GM18507 (cell line): ENCODE results near the gene RBFOX1.
"Not testable (repeated sequence)": the region's sequence is repeated elsewhere in the genome, so short reads cannot be mapped to it uniquely, and the experiment has no call there.

Source experiments
- DNase-seq: peaks from one replicate; pipeline ENCODE4 v3.0.0; 2011; ENCODE audit warnings: low read depth; ENCODE audit not compliant: insufficient read length; ENCODE audit errors: extremely low spot score
- FAIRE-seq: peaks from 2 replicates; lab custom pipeline; 2011; peaks lifted over from hg19 to GRCh38; lab: Jason Lieb, UNC

RBFOX1 gene

DNA sequence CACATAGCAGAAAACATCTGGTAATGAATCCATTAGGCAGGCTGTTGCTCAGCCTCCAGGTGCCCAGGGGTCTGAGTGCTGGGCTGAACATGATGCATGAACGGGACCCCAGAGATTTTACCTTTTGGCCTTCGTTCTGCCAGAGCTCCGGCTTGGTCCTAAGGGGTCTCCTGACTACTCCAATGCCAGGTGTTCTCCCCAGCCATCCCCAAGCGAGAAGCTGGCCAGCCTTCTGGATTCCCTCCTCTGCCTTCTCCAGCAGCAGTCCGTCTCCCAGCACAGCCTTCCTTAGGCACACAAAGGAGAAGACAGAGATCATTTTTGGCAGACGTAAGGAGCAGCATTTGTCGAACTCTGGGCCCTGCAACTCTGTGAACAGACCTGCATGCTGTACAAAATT is 109.4 kb downstream of the RBFOX1 start:
- no peak for DNase-seq
- no peak for FAIRE-seq

DNA sequence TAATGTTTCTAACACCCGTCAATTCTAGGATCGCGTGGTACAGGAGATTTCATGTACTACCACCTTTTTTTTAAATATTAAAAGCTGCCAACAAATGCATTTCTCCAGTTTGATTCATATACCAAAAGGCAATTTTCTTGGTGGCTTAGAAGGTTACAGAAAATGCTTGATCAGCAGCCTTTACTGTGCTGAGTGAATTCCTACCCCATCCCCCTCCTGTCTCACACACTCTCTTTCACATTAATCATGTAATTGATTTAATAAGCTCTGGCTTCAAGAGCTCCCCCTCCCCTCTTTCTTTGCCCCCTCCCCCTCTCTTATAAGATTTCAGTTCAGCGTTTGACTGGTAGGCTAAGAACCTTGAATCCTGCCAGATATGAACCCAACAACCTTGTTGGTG is 110.5 kb downstream of the RBFOX1 start:
- FAIRE-seq (no peak), DNase-seq (no peak)

DNA sequence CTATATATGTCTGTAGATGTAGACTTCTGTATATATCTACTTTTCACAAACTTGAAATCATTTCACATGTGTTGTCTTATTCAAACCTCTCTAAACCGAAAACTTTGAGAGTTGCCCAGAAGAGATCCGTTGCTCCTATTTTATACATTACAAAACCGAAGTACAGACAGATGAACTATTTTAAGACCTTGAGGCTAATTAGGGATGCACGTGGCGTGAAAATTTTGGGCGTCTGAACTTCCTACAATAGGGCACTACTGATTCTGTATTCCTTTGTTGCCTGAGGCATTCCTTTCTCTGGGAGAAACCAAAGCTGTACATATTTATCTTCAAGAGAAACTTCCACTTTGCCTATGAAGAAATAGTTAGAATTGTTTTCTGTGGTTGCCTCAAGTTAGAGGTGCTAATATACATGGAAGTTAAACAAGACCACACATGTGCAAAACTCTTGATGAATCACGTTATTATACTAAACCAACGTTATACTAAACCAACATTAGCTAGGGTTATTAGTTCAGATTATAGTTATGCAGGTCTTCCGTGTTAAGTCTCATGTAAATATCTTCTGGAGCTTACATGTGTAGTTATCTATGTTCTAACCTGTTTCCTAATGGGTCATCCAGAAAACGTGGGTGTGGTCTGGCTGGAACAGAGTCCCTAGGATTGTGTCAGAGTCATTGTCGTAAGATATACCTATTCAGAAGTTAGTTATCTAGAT is 111.2 kb downstream of the RBFOX1 start:
- DNase-seq (no peak), FAIRE-seq (no peak)

- DNase-seq (no peak), FAIRE-seq (no peak)
Observed at GRCh38 chr16:7449306-7449705, 116.7 kb downstream of the RBFOX1 start.

- FAIRE-seq: no peak
Observed at GRCh38 chr16:7449808-7450207, 117.2 kb downstream of the RBFOX1 start.

GRCh38 chr16:7450440-7450839 is 117.8 kb downstream of the RBFOX1 start:
- no peak for FAIRE-seq
- DNase-seq: no peak

More at GRCh38 chr16:7449808-7450207, 117.2 kb downstream of the RBFOX1 start:
- DNase-seq: no peak

DNA sequence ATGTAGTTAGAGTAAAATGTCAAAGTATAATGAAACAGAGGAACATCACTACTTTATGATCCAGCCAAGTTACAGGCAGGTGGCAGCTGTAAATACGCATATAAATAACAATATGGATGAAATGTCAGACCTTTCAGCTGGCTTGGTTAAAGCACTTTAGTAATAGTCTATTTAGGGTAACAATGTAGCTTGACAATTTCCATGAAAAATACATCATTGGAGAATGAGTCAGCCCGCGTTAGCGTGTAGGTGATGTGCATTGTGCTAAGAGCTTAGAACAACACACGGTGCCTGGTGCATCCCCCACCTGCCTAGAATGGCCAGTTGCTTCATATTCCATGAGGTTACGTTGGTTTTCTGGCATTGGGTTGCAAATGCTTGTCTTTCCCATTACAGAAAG is 119.4 kb downstream of the RBFOX1 start:
- FAIRE-seq: no peak
- no peak for DNase-seq

DNA sequence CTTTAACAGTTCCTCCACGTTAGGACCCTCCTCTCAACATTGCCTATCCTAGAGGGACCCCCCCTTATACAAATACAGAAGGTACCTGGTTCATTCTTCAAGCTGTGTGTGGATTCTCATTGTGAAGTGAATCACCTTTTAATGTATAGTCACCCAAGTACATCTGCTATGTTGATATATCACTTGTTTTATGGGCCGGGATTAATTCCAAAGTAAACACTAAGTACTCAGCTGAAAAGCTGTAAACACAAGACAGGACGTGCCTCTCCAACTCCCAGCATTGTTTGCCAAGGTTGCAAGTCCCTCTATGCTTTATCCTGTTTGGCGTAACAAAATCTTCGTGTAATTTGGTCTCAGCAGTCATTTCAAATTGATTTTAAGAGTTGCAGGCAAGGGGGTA is 123.6 kb downstream of the RBFOX1 start:
- FAIRE-seq: no peak
- no peak for DNase-seq

GRCh38 chr16:7458144-7458543 is 125.5 kb downstream of the RBFOX1 start:
- FAIRE-seq (no peak), DNase-seq (no peak)

- DNase-seq (no peak), FAIRE-seq (no peak)
Observed at GRCh38 chr16:7470344-7470743, 137.7 kb downstream of the RBFOX1 start.

DNA sequence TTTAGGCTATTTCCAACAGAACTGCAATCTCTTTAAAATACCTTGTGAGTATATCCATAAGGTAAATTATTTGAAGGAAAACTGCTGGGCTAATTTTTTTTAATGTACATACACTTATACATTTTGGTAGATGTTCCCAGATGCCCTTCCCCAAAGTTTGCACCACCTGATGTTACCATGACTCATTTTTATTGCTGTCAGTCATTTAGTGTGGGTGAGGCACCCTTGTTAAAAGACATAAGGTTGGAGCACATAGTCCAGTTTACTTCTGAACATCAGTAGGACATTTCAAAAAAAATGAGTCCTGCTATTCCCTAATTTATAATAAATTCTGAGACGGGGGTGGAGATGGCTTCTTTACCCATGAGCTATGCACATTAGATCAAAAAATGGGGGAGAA is 138.6 kb downstream of the RBFOX1 start:
- no peak for FAIRE-seq
- DNase-seq: no peak

DNA sequence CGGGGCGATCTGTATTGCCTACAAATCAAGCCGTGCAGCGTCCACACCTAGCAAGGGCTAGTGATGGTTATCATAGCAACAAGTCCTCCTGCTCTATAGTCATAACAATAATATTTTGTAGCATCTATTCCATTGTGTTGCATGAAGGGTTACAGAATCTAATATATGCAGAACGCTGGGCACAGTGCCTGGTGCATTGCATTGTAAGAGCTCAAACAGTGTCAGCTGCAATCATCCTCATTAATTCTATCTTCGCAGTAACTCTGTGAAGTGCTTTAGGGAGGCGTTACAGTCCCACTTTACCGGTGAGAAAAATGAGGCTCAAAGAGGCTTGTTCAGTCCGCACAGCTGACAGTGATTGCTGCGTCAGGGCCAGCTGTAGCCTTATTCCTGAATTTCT is 149.4 kb downstream of the RBFOX1 start:
- no peak for DNase-seq
- no peak for FAIRE-seq

DNA sequence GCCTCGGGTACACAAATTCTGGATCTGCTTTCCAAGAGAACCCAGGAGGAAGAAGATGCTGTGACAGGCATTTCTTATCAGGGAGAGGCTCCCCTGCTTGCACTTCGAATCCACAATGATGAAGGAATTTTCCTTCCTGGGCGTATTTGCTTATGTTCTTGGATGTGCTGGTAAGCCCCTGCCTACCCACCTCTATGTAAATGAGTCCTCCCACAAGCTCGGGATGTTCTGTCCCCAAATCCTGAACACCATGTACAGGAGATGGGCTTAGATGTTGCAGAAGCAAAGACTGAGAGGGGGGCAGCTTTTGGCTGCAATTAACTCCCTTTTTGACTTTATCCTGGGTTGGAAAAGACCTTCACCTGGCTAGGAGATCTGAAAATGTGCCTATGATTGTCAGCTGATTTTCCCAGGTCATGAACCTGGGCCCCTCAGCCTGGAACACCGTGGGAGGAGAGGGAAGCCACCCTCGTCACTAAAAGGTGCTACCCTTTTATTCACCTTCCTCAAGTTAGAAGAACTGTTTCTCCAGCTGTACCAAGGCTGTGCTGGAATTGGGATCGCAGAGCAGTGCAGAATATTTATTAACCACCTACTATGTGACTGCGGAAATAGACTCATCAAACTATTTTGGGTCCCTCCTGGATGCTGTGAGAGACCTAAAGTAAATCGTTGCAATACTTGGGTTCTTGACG is 150.1 kb downstream of the RBFOX1 start:
- FAIRE-seq (no peak), DNase-seq (no peak)

DNA sequence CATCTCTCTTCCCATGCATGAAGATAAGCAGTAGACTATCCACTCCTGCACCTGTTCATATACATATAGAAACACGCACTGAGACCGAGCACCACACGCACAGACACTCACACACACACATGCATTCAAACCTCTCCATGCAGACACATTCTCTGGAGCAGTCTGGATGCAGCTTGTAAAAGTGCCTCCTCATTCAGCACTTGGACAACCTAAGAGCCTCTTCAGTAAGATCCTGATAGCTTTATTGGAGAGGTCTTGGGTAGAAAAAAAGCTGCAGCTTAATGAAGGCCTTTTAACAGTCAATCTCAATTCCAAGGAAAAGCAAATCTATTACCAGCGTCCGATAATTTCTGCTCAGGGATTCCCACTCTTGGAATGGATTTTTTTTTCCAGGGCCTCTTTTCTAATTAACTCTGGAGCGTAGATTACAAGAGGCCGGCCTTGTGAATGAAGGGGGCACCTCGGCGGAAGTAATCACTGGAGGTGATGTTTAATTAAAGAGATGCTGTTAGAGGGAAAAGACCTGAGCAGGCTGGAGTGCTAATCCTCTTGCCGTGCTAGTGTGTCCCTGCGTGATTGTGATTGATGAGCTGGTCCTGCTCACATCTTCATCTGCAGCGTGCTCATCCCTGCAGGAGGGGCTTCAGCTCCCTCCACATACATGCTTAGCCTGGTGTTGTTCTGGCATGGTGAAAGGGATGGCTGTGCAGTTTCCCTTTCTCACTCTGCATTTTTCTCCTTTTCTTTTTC is 155.1 kb downstream of the RBFOX1 start:
- FAIRE-seq (no peak), DNase-seq (no peak)

GRCh38 chr16:7492122-7492521 is 159.5 kb downstream of the RBFOX1 start:
- FAIRE-seq (no peak), DNase-seq (no peak)

DNA sequence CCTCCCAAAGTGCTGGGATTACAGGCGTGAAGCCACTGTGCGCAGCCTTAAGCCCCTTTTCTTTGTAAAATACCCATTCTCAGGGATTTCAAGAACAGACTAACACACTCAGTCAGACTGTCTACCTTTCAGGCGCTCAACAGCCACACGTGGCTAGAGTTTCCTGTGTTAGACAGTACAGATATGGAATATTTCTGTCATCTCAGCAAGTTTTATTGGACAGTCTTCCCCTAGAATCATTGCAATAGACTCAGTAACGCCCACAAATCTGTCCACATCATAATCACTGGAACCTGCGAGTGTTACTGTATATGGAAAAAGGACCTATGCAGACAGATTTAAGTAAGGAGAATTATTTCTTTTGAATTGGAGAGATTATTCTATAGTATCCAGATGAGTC is 160.5 kb downstream of the RBFOX1 start:
- no peak for FAIRE-seq
- no peak for DNase-seq

GRCh38 chr16:7497691-7498090 is 165.0 kb downstream of the RBFOX1 start:
- FAIRE-seq (no peak), DNase-seq (no peak)

DNA sequence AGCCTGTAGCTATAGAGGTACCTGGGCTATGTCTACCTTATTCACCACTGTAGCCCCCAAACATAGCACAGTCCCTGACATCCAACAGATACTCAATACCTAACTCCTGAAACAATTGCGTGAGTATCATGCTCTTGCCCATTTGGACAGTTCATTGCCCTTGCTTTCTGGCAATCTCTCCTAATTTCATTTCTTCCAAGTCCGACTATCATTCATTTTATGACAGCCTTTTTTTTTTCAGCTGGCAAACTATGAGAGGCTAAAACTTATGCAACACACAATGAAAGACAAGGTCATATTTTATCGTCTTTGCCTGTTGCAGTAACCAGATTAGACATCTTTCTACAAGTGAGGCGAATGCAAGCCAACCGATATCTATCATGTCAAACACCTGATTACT is 169.2 kb downstream of the RBFOX1 start:
- no peak for DNase-seq
- no peak for FAIRE-seq

GRCh38 chr16:7502591-7503157 is 170.0 kb downstream of the RBFOX1 start:
- DNase-seq, FAIRE-seq: not testable (repeated sequence)

DNA sequence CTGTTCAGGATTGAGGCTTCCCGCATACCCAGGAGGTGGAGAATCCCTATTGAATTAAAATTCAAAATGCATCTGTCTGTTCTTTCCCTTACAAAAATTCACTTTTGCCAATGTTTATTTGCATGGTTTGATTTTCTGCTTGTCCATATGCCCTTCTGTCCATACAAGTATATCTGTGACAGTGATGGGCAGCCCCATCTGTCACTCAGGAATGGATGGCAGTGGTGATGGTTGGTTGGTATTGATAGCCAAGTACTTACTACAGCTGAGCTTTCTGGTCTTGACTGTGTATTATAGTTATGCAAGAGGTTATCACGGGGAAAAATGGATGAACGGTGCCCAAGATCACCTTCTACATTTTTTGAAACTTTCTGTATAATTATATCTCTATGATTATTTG is 171.0 kb downstream of the RBFOX1 start:
- DNase-seq (no peak), FAIRE-seq (no peak)
